Stimulated activated CD8-positive, alpha-beta memory T cell treated with anti-CD3 and anti-CD28 coated beads, Interleukin-12 subunit alpha, Interleukin-12 subunit beta, amount 100 ng/mL, for 24 hours (primary cell): ENCODE measurements around the gene PRDX4.
"Not testable (repeated sequence)": the region's sequence is repeated elsewhere in the genome, so short reads cannot be mapped to it uniquely, and the experiment has no call there.

Source experiments
- DNase-seq: peaks from one replicate; pipeline ENCODE4 v3.0.0-alpha.2; 2020; ENCODE audit errors: extremely low read depth

The PRDX4 gene

GRCh38 chrX:23667239-23668177 lies at the start of gene PRDX4:
Gene PRDX4 (plus strand): TSS chrX:23667493. CDS start chrX:23667571, 78 bp downstream.
- DNase-seq = peak; percentile 51

GRCh38 chrX:23621621-23622265 lies 45.5 kb upstream of the PRDX4 start:
- no peak for DNase-seq

DNA sequence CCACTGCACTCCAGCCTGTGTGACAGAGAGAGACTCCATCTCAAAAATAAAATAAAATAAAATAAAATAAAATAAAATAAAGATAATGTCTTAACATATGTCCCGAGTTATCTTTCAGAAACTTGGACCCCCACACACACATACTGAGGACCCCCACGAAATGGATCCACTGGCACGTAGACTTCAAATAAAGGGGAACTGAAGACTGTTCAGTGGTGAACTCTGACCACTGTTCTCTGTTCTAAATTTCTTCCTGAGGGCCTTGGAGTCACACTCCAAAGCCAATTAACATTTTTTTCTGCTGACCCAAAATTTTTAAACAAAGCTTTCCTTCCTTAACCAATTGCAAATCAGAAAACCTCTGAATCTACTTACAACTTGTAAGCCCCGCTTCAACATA lies 43.5 kb upstream of the PRDX4 start:
- no peak for DNase-seq

DNA sequence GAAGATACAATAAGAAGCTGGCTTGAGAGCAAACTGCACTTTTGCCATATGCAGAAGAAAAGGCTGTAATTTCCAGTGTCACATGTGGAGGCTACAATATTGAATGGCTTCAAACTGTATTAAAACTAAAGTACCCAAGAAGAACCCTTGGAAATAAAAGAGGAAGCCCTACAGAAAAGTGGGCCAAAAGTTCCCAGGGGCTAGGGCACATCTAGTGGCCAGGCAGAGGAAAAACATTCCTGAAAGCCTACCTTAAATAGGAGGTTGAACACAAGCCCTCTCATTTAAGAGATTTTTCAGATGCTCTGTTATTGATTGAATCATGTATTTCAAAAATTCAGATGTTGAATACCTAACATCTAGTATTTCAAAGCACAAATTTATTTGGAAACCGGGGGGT lies 40.6 kb upstream of the PRDX4 start:
- DNase-seq = no peak

DNA sequence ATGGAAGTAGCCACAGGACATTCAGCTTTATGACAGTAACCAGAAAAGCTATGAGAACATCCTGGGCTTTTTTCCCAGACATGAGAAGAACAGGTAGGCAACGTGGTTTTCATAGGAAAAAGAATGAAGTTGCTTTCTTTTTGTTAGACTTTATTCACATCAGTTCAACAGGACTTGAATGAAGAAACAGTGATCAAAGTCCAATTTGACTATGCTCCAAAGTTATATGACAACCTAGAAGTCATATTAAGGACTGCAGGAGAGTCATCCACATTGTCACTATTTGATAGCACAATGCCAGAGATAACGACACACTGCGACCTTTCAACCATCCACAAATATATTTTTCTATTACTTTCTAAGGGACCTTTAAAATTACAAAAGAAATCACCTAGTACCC lies 39.2 kb upstream of the PRDX4 start:
- DNase-seq = no peak

DNA sequence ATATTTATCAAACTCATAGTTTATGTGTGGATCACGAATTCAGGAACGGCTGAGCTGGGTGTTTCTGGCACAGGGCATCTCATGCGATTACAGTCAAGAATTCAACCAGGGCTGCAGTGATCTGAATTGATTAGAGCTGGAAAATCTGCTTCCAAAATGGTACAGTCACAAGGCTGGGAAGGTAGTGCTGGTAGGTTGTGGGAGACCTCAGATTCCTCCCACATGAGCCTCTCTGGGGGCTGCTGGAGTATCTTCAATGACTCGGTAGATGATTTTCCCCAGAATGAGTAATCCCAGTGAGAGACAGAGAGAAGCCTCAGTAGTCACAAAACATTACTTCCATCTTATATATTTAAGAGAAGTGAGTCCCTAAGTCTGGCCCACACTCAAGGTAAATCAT lies 36.2 kb upstream of the PRDX4 start:
- no peak for DNase-seq

DNA sequence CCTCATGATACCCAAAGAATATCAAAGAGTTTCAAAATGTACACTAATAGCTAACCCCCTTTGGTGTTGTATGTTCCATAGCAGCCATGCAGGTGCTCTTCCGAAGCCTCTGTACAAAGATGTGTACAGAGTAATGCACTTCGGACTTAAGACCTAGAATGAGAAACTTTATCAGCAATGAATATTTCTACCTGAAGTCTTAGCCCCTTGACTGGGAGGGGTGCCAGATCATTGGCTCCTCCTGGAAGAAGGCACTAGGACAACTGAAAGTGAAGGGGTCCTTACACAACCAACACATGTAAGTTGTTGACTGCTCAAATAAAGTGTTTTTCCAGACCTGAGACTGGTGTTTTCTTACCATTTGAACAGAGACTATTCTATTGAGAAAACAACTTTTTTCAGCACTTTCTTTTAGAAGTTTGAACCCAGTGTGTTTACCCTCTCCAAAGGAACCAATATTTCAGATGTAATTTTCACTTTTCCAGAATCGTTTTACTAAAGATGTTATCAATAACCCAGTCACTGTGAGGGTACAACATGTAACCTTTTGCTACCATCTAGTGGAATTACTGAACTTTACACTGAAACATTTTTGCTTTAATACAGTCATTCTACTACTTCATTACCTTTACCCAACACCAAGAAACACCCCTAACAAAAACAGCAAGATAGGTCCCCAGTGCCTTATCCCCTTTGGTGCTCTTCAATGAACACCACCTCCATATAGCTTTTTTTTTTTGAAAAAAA lies 33.3 kb upstream of the PRDX4 start:
- no peak for DNase-seq

DNA sequence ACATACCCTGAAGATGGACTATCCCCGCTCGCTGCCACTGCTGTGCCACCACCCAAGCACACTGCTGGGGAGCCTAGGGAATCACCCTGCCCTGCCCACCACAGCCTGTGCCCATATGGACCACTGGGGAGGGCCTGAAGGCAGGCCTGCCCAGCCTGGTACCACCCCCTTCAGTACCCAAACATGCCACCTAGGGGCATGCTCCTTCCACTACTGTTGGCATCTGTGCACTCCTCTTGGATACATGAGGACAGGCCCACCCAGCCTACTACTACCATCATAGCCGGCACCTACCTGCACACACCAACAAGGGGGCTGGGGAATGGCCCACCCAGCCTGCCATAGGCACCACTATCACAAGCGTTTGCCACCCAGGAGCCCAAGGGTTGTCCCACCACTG lies 30.1 kb upstream of the PRDX4 start:
- DNase-seq = no peak

- DNase-seq = no peak
Observed at GRCh38 chrX:23643020-23643419, 24.3 kb upstream of the PRDX4 start.

- no peak for DNase-seq
Observed at GRCh38 chrX:23644744-23645143, 22.5 kb upstream of the PRDX4 start.

GRCh38 chrX:23656091-23656490 lies 11.2 kb upstream of the PRDX4 start:
- DNase-seq = no peak

GRCh38 chrX:23656684-23657083 lies 10.6 kb upstream of the PRDX4 start:
- no peak for DNase-seq

- no peak for DNase-seq
Observed at GRCh38 chrX:23659339-23659738, 8.0 kb upstream of the PRDX4 start.

GRCh38 chrX:23660083-23660765 lies 7.1 kb upstream of the PRDX4 start:
- not testable (repeated sequence) for DNase-seq

GRCh38 chrX:23660766-23661132 lies 6.5 kb upstream of the PRDX4 start:
- no peak for DNase-seq

GRCh38 chrX:23661671-23662070 lies 5.6 kb upstream of the PRDX4 start:
- DNase-seq = no peak

GRCh38 chrX:23662187-23662586 lies 5.1 kb upstream of the PRDX4 start:
- no peak for DNase-seq

DNA sequence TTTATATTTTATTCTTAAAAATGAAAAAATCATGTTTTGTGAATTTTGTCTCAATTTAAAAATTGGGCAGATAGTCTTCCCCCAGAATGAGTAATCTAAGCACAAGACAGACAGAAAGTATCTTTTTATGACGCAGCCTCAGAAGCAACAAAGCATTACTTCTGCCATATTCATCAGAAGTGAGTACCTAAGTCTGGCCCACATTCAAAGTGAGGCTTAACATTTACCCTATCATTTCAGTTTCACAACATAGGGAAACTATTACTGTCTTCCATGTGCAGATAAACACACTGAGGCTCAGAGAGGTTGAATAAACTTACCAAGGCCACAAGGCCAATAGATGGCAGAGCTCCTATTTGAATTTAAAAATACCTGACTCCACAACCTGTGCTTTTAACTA lies 4.4 kb upstream of the PRDX4 start:
- no peak for DNase-seq

DNA sequence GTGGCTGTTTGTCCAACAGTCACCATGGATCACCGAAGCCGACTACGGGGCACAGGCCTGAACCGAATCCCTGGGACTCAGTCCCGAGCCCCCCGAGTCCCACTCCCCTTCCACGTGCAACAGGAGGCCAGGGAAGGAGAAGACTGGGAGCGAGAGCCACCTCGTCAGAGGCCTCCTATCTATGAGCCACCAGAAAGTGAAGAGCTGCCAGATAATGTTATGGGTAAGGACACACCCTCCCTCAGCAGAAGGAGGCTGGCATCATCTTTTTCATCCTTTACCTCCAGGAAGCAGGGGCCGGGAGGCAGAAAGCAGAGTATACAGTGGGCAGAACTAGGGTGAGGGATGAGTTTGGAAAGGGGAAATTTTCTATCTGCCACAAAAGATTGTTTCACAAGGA lies 2.8 kb upstream of the PRDX4 start:
- no peak for DNase-seq

- DNase-seq = no peak
Observed at GRCh38 chrX:23666282-23666681, 1.0 kb upstream of the PRDX4 start.

GRCh38 chrX:23668335-23668734 lies 1.0 kb downstream of the PRDX4 start:
- no peak for DNase-seq

DNA sequence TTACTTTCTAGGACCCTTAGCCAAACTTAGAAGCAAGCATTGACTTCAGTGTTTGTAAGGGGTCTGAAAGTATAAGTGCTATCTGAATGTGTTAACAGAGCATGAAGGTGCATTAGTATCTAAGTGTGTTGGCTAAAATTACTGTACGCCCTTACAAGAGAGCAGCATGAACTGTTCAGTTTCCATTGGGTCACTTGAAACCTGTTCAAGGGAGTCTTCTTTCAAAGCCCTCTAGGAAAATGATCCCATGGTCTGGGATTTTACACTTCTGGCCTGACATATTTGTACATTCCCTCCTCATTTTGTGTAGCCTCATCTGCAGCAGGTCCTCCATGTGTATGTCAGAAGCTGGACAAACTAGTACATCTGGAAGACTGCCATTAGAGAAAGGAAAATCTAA lies 3.2 kb downstream of the PRDX4 start:
- no peak for DNase-seq
